Brain microvascular endothelial cell (primary cell): ENCODE measurements around the gene GJB6.

Source experiments
- DNase-seq: peaks from one replicate; pipeline ENCODE4 v3.0.0-alpha.2; 2020
- H3K27ac ChIP-seq: fragments of 250-450 bp; sonication (Bioruptor Pico); 2 replicates; pipeline ENCODE4 v1.5.1; 2020; ENCODE audit warnings: mild to moderate bottlenecking, moderate library complexity
- H3K27me3 ChIP-seq: fragments of 250-450 bp; sonication (Bioruptor Pico); replicated peaks from 2 replicates; pipeline ENCODE4 v1.5.1; 2020; ENCODE audit warnings: mild to moderate bottlenecking
- H3K36me3 ChIP-seq: fragments of 250-450 bp; sonication (Bioruptor Pico); replicated peaks from 2 replicates; pipeline ENCODE4 v1.5.1; 2020; ENCODE audit warnings: mild to moderate bottlenecking
- H3K4me3 ChIP-seq: 2 replicates; pipeline ENCODE4 v1.5.1; 2011; ENCODE audit warnings: low read depth, mild to moderate bottlenecking, control low read depth, low read length, moderate library complexity
- in situ Hi-C: cut with HindIII; loops from 2 replicates; pipeline ENCODE4 v1.10.0; 2017; ENCODE audit warnings: low sequenced_read_pairs, low pct_ligation_motif_present
- TF ChIP-seq, protein P1 (sequence below): IDR thresholded peaks from 2 replicates; pipeline ENCODE4 v1.5.1; 2011; ENCODE audit warnings: low read depth, mild to moderate bottlenecking, moderate library complexity, low read length, control low read depth, inconsistent platforms; ENCODE audit errors: missing control alignments

Gene GJB6

DNA sequence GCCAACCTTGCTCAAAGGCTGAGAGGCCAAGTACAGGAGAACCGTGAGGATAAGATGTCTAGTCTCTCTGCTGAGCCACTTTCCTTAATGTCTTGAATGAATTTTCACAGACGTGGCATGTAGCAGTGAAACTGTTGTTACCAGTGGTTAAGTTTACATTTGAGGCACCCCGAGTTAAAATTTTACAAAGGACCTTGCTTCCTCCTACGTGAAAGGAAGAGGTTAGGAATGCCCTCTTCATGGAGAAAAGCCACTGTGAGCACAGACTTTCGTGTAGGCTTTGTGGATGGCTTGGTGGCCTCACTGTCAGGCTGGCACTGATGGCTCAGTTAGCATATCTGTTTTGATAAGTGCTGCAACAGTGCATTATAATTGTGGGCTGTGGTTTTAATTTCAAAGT is 42.0 kb downstream of the GJB6 start:
- in situ Hi-C loops: loop anchor here (25.0 kb wide), 1 partner anchor 222 kb away; no protein-coding TSS in a partner anchor

DNA sequence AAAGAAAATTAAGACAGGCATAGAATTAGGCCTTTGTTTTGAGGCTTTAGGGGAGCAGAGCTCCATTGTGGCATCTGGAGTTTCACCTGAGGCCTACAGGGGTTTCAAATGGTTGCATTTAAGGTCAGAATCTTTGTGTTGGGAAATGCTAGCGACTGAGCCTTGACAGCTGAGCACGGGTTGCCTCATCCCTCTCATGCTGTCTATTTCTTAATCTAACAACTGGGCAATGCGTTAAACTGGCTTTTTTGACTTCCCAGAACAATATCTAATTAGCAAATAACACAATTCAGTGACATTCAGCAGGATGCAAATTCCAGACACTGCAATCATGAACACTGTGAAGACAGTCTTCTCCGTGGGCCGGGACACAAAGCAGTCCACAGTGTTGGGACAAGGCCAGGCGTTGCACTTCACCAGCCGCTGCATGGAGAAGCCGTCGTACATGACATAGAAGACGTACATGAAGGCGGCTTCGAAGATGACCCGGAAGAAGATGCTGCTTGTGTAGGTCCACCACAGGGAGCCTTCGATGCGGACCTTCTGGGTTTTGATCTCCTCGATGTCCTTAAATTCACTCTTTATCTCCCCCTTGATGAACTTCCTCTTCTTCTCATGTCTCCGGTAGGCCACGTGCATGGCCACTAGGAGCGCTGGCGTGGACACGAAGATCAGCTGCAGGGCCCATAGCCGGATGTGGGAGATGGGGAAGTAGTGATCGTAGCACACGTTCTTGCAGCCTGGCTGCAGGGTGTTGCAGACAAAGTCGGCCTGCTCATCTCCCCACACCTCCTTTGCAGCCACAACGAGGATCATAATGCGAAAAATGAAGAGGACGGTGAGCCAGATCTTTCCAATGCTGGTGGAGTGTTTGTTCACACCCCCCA is 43.2 kb downstream of the GJB6 start:
- H3K4me3 ChIP-seq: no peak overlapping the region
- no peak overlapping the region for H3K27ac ChIP-seq
- no peaks in the 10 kb centered on the region for H3K36me3 ChIP-seq
- H3K27me3 ChIP-seq: peaks cover 34% of the 10 kb centered on the region
- no peak for DNase-seq
- TF ChIP-seq, protein P1, sequence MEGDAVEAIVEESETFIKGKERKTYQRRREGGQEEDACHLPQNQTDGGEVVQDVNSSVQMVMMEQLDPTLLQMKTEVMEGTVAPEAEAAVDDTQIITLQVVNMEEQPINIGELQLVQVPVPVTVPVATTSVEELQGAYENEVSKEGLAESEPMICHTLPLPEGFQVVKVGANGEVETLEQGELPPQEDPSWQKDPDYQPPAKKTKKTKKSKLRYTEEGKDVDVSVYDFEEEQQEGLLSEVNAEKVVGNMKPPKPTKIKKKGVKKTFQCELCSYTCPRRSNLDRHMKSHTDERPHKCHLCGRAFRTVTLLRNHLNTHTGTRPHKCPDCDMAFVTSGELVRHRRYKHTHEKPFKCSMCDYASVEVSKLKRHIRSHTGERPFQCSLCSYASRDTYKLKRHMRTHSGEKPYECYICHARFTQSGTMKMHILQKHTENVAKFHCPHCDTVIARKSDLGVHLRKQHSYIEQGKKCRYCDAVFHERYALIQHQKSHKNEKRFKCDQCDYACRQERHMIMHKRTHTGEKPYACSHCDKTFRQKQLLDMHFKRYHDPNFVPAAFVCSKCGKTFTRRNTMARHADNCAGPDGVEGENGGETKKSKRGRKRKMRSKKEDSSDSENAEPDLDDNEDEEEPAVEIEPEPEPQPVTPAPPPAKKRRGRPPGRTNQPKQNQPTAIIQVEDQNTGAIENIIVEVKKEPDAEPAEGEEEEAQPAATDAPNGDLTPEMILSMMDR: peak; percentile 26
- in situ Hi-C loops: loop anchor here (25.0 kb wide), 1 partner anchor 223 kb away; no protein-coding TSS in a partner anchor

More for the DNA sequence above, 42.0 kb downstream of the GJB6 start:
- DNase-seq: no peak
- no peaks in the 10 kb centered on the region for H3K36me3 ChIP-seq
- H3K27ac ChIP-seq: no peak overlapping the region
- peaks cover 38% of the 10 kb centered on the region for H3K27me3 ChIP-seq
- TF ChIP-seq, protein P1: no peak
- no peak overlapping the region for H3K4me3 ChIP-seq

DNA sequence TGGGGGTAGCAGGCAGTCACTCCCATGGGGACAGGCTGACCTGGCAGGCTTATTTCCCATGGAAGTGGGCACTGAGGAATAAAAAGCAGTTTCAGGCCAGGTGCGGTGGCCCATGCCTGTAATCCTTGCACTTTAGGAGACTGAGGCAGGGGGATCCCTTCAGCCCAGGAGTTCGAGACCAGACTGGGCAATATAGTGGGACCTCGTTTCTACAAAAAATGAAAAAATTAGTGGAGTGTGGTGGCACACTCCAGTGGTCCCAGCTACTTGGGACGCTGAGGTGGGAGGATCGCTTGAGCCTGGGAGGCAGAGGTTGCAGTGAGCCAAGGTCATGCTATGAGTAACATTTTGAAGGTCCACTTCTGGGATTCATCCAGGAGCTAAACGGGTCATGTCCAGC is 45.3 kb downstream of the GJB6 start:
- H3K4me3 ChIP-seq: no peak overlapping the region
- TF ChIP-seq, protein P1: no peak
- in situ Hi-C loops: loop anchor here (25.0 kb wide), 1 partner anchor 226 kb away; no protein-coding TSS in a partner anchor
- H3K27ac ChIP-seq: no peak overlapping the region
- H3K36me3 ChIP-seq: no peaks in the 10 kb centered on the region
- peaks cover 14% of the 10 kb centered on the region for H3K27me3 ChIP-seq
- no peak for DNase-seq

DNA sequence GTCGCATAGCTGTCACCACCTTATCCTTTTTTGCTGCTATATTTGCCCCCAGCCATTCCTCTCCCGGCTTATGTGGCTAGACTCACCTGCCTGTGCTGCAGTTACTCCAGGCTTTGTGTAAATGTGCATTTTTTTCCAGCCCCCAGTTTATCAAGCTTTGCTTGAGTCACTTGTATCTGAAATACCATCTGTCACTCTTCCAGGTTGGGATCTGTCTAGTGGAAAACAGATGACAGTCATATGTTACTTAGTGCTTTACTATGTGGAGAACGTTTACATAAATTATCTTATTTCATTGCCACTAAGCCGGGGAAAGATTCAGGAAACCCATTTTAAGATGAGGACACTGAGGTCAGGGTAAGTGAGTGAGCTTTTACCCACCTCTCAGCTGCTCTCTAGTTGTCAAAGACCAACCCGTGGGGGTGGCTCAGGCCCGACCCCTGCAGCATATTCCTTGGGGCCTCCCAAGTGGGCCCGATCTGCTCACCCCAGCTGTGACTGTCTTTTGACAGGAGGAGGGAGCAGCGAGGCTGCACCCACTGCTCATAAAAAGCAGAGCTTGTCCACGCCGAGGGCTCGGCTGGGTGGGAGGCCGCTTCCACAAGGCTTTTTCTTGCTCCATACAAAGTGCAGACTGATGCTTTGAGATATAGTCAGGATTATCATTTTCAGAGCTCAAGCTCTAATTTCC is 46.6 kb downstream of the GJB6 start:
- DNase-seq: no peak
- no peaks in the 10 kb centered on the region for H3K36me3 ChIP-seq
- H3K27me3 ChIP-seq: peaks cover 8% of the 10 kb centered on the region
- TF ChIP-seq, protein P1: no peak
- H3K4me3 ChIP-seq: no peak overlapping the region
- in situ Hi-C loops: loop anchor here (25.0 kb wide), 1 partner anchor 227 kb away; no protein-coding TSS in a partner anchor
- H3K27ac ChIP-seq: no peak overlapping the region

DNA sequence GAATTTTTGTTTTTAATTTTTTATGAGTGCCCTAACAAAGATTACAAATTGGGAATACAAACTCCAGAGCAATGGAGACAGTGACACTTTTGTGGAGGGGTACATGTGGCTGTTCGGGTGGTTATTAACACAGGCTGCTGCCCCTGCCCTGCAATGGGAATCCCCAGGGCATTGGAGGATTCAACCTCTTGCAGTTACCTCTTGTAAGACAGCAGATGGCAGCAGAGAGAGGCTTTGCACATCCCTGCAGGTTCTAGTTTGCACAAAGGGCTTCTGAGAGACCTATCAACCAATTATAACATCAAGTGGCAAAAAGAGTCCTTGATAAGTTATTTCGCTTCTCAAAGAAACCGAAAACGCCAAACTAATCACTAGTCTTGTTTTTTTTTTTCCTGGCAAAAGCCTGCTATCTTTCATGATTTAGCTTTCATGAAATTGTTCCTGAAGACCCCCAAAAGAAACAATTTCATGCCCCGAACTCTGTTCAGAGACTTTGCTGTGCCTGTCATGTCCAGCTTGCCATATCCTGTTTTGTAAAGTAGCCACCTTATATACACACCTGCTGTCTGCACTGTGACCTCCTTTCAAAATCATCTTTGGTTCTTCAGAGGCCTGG is 49.8 kb downstream of the GJB6 start:
- DNase-seq: peak; percentile 38
- H3K36me3 ChIP-seq: no peaks in the 10 kb centered on the region
- TF ChIP-seq, protein P1: peak; percentile 92
- no peak overlapping the region for H3K4me3 ChIP-seq
- no peak overlapping the region for H3K27ac ChIP-seq
- in situ Hi-C loops: loop anchor here (25.0 kb wide), 1 partner anchor 230 kb away; no protein-coding TSS in a partner anchor
- H3K27me3 ChIP-seq: peaks cover 30% of the 10 kb centered on the region
